ENCODE measurements around the gene NUTM1. TPM values are rescaled to one million over a fixed set of nuclear protein-coding genes. Genes with fewer than 3 reads are reported as not detected.

Gene NUTM1, protein sequence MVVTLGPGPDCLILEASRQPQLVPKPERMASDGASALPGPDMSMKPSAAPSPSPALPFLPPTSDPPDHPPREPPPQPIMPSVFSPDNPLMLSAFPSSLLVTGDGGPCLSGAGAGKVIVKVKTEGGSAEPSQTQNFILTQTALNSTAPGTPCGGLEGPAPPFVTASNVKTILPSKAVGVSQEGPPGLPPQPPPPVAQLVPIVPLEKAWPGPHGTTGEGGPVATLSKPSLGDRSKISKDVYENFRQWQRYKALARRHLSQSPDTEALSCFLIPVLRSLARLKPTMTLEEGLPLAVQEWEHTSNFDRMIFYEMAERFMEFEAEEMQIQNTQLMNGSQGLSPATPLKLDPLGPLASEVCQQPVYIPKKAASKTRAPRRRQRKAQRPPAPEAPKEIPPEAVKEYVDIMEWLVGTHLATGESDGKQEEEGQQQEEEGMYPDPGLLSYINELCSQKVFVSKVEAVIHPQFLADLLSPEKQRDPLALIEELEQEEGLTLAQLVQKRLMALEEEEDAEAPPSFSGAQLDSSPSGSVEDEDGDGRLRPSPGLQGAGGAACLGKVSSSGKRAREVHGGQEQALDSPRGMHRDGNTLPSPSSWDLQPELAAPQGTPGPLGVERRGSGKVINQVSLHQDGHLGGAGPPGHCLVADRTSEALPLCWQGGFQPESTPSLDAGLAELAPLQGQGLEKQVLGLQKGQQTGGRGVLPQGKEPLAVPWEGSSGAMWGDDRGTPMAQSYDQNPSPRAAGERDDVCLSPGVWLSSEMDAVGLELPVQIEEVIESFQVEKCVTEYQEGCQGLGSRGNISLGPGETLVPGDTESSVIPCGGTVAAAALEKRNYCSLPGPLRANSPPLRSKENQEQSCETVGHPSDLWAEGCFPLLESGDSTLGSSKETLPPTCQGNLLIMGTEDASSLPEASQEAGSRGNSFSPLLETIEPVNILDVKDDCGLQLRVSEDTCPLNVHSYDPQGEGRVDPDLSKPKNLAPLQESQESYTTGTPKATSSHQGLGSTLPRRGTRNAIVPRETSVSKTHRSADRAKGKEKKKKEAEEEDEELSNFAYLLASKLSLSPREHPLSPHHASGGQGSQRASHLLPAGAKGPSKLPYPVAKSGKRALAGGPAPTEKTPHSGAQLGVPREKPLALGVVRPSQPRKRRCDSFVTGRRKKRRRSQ
- total RNA-seq: not detected in 2 replicates

DNA sequence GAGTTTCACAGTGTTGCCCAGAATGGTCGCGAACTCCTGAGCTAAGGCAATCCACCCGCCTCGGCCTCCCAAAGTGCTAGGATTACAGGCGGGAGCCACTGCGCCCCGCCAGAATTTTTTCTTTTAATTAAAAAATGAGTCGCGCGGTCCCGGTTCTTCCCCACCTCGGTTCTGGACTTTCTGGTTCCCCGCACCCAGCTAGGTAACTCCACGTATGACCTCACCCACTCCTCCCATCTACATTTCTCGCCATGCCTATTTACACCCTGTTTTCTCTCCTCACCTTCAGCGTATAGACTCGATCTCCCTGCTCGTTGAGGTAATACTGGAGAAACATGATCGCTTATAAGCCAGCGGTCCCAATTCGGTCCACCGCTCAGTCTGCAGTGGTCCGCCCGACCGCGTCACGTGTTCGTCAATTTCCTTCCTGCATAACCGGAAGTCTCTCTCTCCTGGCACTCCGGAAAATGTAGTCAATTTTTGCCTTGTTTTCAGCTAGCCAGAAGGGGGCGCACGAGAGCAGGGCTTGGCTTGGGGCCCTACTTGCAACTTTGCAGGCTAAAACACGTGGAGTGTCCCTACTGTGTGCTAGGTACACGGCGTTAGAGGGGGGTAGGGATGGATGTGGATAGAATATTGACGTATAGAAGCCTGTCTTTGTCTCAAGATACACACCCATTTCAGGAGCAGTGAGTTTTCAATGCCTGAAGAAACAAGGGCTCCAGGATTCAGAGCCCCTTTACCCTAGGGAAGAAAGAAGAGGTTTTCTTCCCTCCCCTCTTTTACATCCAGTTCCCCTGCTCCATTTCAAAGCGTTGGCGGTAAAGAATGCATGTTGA, at the start of gene NUTM1, which contains the start of gene NOP10:
NUTM1 (plus strand) TSS at position 579 of the 839 bp plus-strand sequence. CDS start 382 bp downstream, outside the sequence.
NOP10 (minus strand) TSS at position 400 of the 839 bp plus-strand sequence; CDS start at position 337, 63 bp downstream.
- TF ChIP-seq, protein P1, sequence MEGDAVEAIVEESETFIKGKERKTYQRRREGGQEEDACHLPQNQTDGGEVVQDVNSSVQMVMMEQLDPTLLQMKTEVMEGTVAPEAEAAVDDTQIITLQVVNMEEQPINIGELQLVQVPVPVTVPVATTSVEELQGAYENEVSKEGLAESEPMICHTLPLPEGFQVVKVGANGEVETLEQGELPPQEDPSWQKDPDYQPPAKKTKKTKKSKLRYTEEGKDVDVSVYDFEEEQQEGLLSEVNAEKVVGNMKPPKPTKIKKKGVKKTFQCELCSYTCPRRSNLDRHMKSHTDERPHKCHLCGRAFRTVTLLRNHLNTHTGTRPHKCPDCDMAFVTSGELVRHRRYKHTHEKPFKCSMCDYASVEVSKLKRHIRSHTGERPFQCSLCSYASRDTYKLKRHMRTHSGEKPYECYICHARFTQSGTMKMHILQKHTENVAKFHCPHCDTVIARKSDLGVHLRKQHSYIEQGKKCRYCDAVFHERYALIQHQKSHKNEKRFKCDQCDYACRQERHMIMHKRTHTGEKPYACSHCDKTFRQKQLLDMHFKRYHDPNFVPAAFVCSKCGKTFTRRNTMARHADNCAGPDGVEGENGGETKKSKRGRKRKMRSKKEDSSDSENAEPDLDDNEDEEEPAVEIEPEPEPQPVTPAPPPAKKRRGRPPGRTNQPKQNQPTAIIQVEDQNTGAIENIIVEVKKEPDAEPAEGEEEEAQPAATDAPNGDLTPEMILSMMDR (IDR thresholded peaks at IDR 0.05; ENCODE audit: insufficient read depth, low read depth, low read length): peak; percentile 83
- peak; percentile 94 for DNase-seq (ENCODE audit: low read depth)

DNA sequence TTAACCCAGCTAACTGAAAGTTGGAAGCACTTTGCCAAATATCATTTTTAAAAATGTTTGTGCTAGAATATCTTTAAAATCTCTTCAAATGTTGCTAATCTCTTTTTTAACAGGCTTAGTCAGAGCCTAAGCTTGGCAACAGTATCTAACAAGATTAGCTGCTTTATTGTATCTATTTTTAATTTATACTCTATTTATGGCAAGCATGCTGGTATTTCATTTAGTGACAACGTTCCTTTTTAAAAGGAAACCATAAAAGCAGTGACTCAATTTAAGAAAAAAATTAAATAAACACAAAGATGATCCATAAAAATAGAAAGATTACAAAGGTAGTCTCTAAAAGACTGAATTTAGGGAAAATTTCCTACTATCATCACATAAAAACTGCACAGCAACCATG, 46.1 kb upstream of the NUTM1 start:
- TF ChIP-seq, protein P1 (IDR thresholded peaks at IDR 0.05; ENCODE audit: insufficient read depth, low read depth, low read length): no peak
- peak; percentile 15 for DNase-seq (ENCODE audit: low read depth)

More for the DNA sequence above, at the start of gene NUTM1, which contains the start of gene NOP10:
- H3K4me3 ChIP-seq (ENCODE audit: low read depth, low read length): peak within 1 kb of the TSS; percentile 80

DNA sequence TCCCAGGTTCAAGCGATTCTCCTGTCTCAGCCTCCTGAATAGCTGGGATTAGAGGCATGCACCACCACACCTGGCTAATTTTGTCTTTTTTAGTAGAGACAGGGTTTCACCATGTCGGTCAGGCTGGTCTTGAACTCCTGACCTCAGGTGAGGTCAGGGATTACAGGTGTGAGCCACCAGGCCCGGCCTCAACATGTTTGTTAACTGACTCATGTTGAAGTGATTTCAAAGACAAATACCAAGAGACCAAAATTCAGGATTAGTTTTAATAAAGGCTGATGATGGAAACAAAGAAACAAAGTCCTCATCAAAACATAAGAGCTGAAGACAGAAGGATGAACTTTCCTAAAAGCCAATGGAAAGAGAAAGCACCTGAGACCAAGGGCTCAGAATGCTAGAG, 42.1 kb upstream of the NUTM1 start:
- no peak overlapping the region for H3K4me3 ChIP-seq (ENCODE audit: low read depth, low read length)
- DNase-seq (ENCODE audit: low read depth): no peak
- TF ChIP-seq, protein P1 (IDR thresholded peaks at IDR 0.05; ENCODE audit: insufficient read depth, low read depth, low read length): no peak

More for the DNA sequence above, 46.1 kb upstream of the NUTM1 start:
- H3K4me3 ChIP-seq (ENCODE audit: low read depth, low read length): no peak overlapping the region

DNA sequence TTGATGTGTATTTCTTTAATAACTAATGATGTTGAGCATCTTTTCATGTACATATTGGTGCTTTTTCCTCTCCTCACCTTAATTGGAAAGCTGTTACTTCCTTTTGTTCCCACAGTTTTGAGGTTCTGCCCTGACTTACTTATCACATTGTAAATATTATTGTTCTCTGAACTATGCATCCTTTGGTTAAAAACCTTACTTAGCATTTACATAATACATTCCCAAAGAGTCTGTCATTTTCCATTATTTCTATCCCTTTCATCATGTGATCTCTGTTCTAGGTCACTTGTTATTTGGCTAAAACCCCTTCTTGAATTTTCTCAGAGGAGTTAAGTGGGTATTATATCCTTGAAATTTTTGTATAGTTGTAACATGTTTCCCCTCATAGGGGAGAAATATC, 38.5 kb upstream of the NUTM1 start:
- TF ChIP-seq, protein P1 (IDR thresholded peaks at IDR 0.05; ENCODE audit: insufficient read depth, low read depth, low read length): no peak
- peak; percentile 55 for DNase-seq (ENCODE audit: low read depth)
- no peak overlapping the region for H3K4me3 ChIP-seq (ENCODE audit: low read depth, low read length)

DNA sequence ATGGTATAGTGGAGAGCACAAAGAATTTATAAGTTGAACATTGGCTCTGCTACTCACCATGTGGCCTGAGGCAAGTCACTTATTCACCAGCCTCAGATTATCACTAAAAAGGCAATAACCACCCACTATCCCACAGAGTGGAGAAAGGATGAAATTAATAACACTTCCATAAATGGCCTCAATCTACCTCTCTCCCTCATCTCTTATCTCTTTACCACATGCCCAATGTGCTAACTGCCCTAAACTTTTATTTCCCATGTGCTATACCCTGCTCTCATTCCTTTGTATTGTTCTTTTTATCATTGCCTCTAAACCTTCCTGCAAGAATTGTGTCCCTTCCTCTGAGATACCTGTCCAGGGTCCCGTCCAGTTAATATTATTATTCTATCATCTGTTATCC, 31.6 kb upstream of the NUTM1 start:
- DNase-seq (ENCODE audit: low read depth): no peak

More for the DNA sequence above, 31.6 kb upstream of the NUTM1 start:
- TF ChIP-seq, protein P1 (IDR thresholded peaks at IDR 0.05; ENCODE audit: insufficient read depth, low read depth, low read length): no peak
- H3K4me3 ChIP-seq (ENCODE audit: low read depth, low read length): no peak overlapping the region

Data from fibroblast of villous mesenchyme (primary cell).